B cell (primary cell): Measurements from ENCODE around the gene ADH4.

Source experiments
- EZH2 ChIP-seq: IDR thresholded peaks from 2 replicates; pipeline ENCODE4 v1.6.1; 2012; ENCODE audit warnings: borderline replicate concordance, low read depth, mild to moderate bottlenecking, moderate library complexity, low read length; ENCODE audit not compliant: insufficient read depth, poor library complexity, severe bottlenecking
- TF ChIP-seq, protein P1 (sequence below): fragments of 200-600 bp; IDR thresholded peaks from one replicate; pipeline ENCODE4 v1.8.0; 2022; ENCODE audit warnings: antibody characterized with exemption, mild to moderate bottlenecking

DNA sequence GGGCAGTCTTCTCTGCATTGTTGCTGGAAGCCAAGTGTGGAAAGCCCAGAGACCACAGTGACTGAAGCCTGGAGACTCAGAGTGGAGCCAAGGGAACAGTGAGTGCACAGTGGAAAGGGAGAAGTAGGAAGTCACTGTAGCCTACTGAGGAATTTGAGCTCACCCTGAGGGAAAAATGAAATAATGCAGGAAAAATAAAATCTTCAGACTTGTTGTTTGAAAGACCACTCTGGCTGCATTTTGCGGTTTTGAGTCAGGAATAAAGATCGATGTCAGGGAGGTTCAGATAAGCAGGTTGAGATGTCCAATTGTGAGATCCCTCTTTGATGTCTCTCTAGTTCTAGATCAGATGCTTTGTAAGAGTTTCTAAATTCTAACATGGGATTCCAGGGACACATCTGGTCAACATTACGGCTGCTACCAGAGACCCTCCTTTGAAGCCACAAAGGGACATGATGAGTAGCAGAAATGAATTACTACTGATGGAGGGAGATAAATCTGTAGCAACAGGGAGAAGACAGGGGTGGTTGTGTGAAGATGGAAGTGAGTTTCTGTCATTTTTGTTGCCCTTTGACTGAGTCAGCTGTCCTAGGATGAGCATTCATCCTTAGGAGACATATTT, 8.4 kb downstream of the ADH4 start:
- TF ChIP-seq, protein P1, sequence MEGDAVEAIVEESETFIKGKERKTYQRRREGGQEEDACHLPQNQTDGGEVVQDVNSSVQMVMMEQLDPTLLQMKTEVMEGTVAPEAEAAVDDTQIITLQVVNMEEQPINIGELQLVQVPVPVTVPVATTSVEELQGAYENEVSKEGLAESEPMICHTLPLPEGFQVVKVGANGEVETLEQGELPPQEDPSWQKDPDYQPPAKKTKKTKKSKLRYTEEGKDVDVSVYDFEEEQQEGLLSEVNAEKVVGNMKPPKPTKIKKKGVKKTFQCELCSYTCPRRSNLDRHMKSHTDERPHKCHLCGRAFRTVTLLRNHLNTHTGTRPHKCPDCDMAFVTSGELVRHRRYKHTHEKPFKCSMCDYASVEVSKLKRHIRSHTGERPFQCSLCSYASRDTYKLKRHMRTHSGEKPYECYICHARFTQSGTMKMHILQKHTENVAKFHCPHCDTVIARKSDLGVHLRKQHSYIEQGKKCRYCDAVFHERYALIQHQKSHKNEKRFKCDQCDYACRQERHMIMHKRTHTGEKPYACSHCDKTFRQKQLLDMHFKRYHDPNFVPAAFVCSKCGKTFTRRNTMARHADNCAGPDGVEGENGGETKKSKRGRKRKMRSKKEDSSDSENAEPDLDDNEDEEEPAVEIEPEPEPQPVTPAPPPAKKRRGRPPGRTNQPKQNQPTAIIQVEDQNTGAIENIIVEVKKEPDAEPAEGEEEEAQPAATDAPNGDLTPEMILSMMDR: no peak
- no peak for TF ChIP-seq EZH2
